ENCODE results near the gene MAPKAPK3.

GRCh38 chr3:50611464-50612233 lies 5.3 kb upstream of the MAPKAPK3 start, which contains the start of gene CISH:
- TF ChIP-seq CTCF (IDR thresholded peaks at IDR 0.05 in 4 of 5, conservative IDR thresholded peaks at IDR 0.05 in 1 of 5) (peak in 3 of 5 experiments; percentile 18 to 61 (median 28)), POLR2A (IDR thresholded peaks at IDR 0.05) (peak; percentile 94 to 96)
